Measurements from ENCODE around the gene PCDHB3.

- peak; percentile 29 for TF ChIP-seq CTCF (conservative IDR thresholded peaks at IDR 0.05; ENCODE audit: low read depth, low read length)
- TF ChIP-seq RAD21 (IDR thresholded peaks at IDR 0.05; ENCODE audit: low read length): no peak
- no peak for TF ChIP-seq RFX5 (IDR thresholded peaks at IDR 0.05; ENCODE audit: low read depth, low read length)
- no peak for TF ChIP-seq MAZ (IDR thresholded peaks at IDR 0.05; ENCODE audit: borderline replicate concordance, low read depth, low read length)
- TF ChIP-seq BHLHE40 (IDR thresholded peaks at IDR 0.05; ENCODE audit: low read depth, low read length): no peak
Measured at GRCh38 chr5:141094481-141095262, 5.6 kb upstream of the PCDHB3 start, which contains the start of gene PCDHB2.
